VCaP (cell line): Measurements from ENCODE around the gene BCR.

Experiments used
- H3K27ac ChIP-seq: fragments of 450-650 bp; 2 replicates; pipeline ENCODE4 v1.5.1; 2017
- CTCF ChIP-seq: fragments of 450-650 bp; conservative IDR thresholded peaks from 2 replicates; pipeline ENCODE4 v1.5.1; 2017; ENCODE audit warnings: mild to moderate bottlenecking, moderate library complexity

Gene BCR

DNA sequence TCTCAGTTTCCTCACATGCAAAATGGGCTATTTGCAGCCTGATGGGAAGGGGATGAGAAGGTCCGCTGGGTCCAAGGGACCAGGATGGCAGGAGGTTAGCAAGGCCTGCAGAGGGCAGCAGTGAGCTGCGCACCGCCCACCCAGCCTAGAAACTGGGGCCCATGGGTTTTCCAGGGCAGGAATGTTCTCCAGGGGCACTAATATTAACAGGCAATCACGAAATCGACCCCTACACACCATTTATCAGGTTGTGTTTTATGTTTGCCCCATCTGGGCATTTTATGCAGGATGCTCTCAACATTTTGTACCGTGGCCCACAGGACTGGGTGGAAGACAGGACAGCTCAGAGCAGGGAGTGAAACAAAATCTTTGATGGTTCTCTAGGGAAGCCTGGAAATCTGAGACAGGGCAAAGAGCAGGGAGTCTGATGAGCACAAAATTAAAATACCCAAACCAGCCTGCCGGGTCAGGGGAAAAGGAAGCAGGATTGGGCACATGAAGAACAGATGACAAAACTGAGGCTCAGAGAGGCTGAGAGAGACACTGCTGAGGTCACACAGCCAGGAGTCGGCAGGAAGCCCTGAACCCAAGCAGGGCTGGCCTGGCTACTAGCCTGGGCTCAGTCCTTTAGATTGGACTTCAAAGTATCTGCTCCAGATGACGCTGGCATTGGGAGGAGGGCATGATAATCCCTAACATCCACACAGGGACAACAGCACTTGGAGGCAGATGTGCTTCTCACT, 1.6 kb upstream of the BCR start:
- peak; percentile 97 for TF ChIP-seq CTCF
- peak overlapping the region; percentile 83 for H3K27ac ChIP-seq

GRCh38 chr22:23179381-23180299, 669 bp upstream of the BCR start:
- H3K27ac ChIP-seq: peak overlapping the region; percentile 83
- TF ChIP-seq CTCF: no peak

GRCh38 chr22:23180893-23181720, 798 bp downstream of the BCR start:
- H3K27ac ChIP-seq: peak overlapping the region; percentile 83
- TF ChIP-seq CTCF: no peak

GRCh38 chr22:23181721-23182308, 1.5 kb downstream of the BCR start:
- H3K27ac ChIP-seq: peak overlapping the region; percentile 83; the same call in 1 of the 2 replicates
- no peak for TF ChIP-seq CTCF

DNA sequence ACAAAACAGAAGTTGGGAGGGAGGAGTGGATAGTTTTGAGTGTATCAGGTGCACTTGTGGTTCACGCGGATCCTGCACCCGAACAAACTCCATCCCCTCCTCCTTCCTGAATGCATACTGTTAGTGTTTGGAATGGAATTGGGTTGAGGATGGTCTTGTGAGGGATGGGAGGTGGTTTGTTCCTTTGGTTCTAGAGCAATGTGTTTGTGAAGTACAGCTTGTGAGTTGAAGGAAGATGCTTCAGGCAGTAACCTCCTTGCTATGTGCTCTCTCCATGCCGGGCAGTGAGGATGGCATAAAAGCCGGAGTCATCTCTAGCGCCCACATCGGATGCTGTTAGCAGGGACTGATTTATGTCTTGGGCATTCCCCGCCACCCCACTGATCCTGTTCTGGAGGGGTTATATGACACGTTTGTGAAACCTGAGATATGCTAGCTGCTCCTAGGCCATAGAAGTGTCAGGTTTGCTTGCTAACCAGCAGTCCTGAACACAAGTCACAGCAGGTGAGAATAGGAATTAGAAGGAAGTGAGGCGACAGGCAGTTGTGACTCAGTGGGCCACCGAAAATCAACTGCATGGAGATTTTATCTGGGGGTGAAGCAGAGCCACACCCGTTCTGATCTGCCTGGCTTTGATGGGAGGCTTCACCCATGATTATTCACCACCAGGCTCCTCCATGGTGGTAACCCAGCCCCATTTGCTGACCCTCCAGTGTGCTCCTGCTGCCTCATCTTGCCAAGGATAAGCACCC, 2.2 kb downstream of the BCR start:
- TF ChIP-seq CTCF: no peak
- H3K27ac ChIP-seq: peak overlapping the region; percentile 83; the same call in 1 of the 2 replicates

DNA sequence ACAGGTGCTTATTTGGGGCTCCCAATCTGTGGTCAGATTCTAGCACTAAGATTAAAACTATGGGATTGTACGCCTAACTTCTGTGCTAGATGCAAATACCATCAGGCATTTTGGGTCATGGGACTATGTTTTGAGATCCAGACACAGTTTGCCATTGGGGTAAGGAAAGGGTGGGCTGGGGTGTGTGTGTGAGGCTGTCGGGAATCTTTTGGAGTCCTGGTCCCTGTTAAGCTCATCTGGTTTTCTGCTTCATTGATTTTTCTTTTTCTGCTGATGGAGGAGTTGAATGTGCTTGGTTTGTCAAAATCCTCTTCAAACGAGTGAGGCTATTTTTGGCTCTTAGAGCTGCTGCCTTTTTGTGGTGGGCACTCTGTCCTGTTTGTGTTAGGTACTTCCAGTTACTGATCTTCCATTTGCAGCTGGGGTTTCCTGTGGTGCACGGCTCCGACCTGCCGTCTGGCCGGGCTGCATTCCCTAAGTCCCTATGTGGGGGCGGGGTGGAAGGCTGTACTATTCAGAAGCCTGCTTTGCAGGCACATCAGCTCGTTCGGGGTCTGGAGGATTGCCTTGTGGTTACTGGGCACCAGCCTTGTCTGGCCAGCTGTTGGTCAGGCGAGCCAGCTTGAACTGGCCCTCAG, 2.9 kb downstream of the BCR start:
- TF ChIP-seq CTCF: no peak
- H3K27ac ChIP-seq: peak overlapping the region; percentile 83; the same call in 1 of the 2 replicates
